H1 (cell line): ENCODE data around the gene HSF4. TPM values are rescaled to one million over a fixed set of nuclear protein-coding genes. Genes with fewer than 3 reads are reported as not detected.

ENCODE experiments used
- CTCF ChIA-PET: fragments of 300-600 bp; sonication (Branson Sonifier 250); formaldehyde crosslinking; loops from one replicate; lab custom pipeline; 2021; ENCODE audit not compliant: partially characterized antibody; lab: Charles Lee
- POLR2A ChIA-PET: fragments of 300-600 bp; sonication (Branson Sonifier 250); formaldehyde crosslinking; loops from one replicate; lab custom pipeline; 2021; ENCODE audit warnings: inconsistent platforms; ENCODE audit not compliant: partially characterized antibody; lab: Charles Lee
- DNase-seq, 2 experiments: peaks; one replicate each; pipeline versions ENCODE4 v3.0.0 to v3.0.0-alpha.2; 2010 to 2022; ENCODE audit warnings: low spot score in 2 of 2, low read depth in 1 of 2, mixed read lengths in 1 of 2
- FAIRE-seq: peaks from 2 replicates; lab custom pipeline; 2011; peaks lifted over from hg19 to GRCh38; lab: Jason Lieb, UNC
- H2AFZ ChIP-seq: 2 replicates; pipeline ENCODE4 v1.8.1; 2012; ENCODE audit warnings: low read length, inconsistent platforms
- H2AK5ac ChIP-seq: 2 replicates; pipeline ENCODE4 v1.6.1; 2013; ENCODE audit warnings: low read depth, low read length
- H2BK120ac ChIP-seq: replicated peaks from 2 replicates; pipeline ENCODE3; 2013; ENCODE audit warnings: low read depth, low read length, inconsistent platforms
- H2BK12ac ChIP-seq: 2 replicates; pipeline ENCODE4 v1.6.1; 2013; ENCODE audit warnings: low read depth, low read length
- H2BK15ac ChIP-seq: 2 replicates; pipeline ENCODE4 v1.6.1; 2013; ENCODE audit warnings: low read length
- H2BK20ac ChIP-seq: 2 replicates; pipeline ENCODE4 v1.6.1; 2013; ENCODE audit warnings: low read length
- H2BK5ac ChIP-seq: 2 replicates; pipeline ENCODE4 v1.6.1; 2013; ENCODE audit warnings: low read depth, low read length
- H3K14ac ChIP-seq: 2 replicates; pipeline ENCODE4 v1.6.1; 2013; ENCODE audit warnings: inconsistent platforms; ENCODE audit not compliant: insufficient read length
- H3K18ac ChIP-seq: 2 replicates; pipeline ENCODE4 v1.6.1; 2013; ENCODE audit warnings: low read length; ENCODE audit errors: extremely low read depth
- H3K23ac ChIP-seq: 2 replicates; pipeline ENCODE4 v1.6.1; 2013; ENCODE audit warnings: inconsistent platforms; ENCODE audit not compliant: insufficient read length
- H3K23me2 ChIP-seq: 2 replicates; pipeline ENCODE4 v1.6.1; 2013; ENCODE audit warnings: low read depth, low read length
- H3K27ac ChIP-seq: 2 replicates; pipeline ENCODE4 v1.6.1; 2011; ENCODE audit warnings: low read depth, low read length, inconsistent platforms
- H3K27me3 ChIP-seq, 4 experiments: replicated peaks in 1 of 4; 1 replicate in 1 of 4; 2 replicates in 3 of 4; pipeline versions ENCODE4 v1.6.1 to v1.8.1; 2011 to 2013; ENCODE audit warnings: low read length in 3 of 4, mild to moderate bottlenecking in 3 of 4, inconsistent platforms in 2 of 4, mixed read lengths in 2 of 4, moderate library complexity in 1 of 4; ENCODE audit not compliant: control insufficient read depth in 3 of 4, insufficient read depth in 3 of 4; ENCODE audit errors: extremely low read depth in 1 of 4
- H3K36me3 ChIP-seq, 4 experiments: 2 replicates each; pipeline versions ENCODE4 v1.6.1 to v1.8.1; 2011 to 2013; ENCODE audit warnings: mild to moderate bottlenecking in 4 of 4, low read length in 3 of 4, moderate library complexity in 2 of 4, control low read depth in 1 of 4, inconsistent platforms in 1 of 4; ENCODE audit not compliant: insufficient read depth in 4 of 4, control insufficient read depth in 2 of 4
- H3K4ac ChIP-seq: replicated peaks from 2 replicates; pipeline ENCODE3; 2013; ENCODE audit warnings: low read length, low read depth, mixed read lengths, inconsistent platforms; ENCODE audit not compliant: insufficient read length
- H3K4me1 ChIP-seq, 4 experiments: replicated peaks in 1 of 4; 1 replicate in 1 of 4; 2 replicates in 3 of 4; pipeline versions ENCODE4 v1.6.1 to v1.8.1; 2011 to 2013; ENCODE audit warnings: low read length in 3 of 4, inconsistent platforms in 2 of 4, mixed read lengths in 1 of 4; ENCODE audit not compliant: insufficient read depth in 4 of 4, control insufficient read depth in 3 of 4
- H3K4me2 ChIP-seq, 2 experiments: 2 replicates each; pipeline versions ENCODE4 v1.6.1 to v1.8.1; 2011 to 2013; ENCODE audit warnings: low read depth in 2 of 2, low read length in 2 of 2, control low read depth in 1 of 2, inconsistent platforms in 1 of 2, mild to moderate bottlenecking in 1 of 2; ENCODE audit not compliant: insufficient read depth in 1 of 2
- H3K4me3 ChIP-seq, 4 experiments: fragments of 200-600, 300-600 bp in 1 of 4; sonication (generic), shearing (Covaris generic), sonication (Bioruptor Twin) in 1 of 4; 2 replicates each; pipeline versions ENCODE4 v1.5.1 to v1.8.1; 2011 to 2016; ENCODE audit warnings: low read length in 4 of 4, low read depth in 3 of 4, control low read depth in 2 of 4, inconsistent platforms in 2 of 4, mild to moderate bottlenecking in 2 of 4, mixed read lengths in 1 of 4, moderate library complexity in 1 of 4; ENCODE audit not compliant: insufficient read depth in 2 of 4; ENCODE audit errors: extremely low read depth in 1 of 4
- H3K56ac ChIP-seq: replicated peaks from 2 replicates; pipeline ENCODE3; 2013; ENCODE audit warnings: low read depth, mild to moderate bottlenecking, mixed read lengths, low read length, inconsistent platforms; ENCODE audit not compliant: insufficient read length
- H3K79me1 ChIP-seq: 2 replicates; pipeline ENCODE4 v1.6.1; 2013; ENCODE audit warnings: low read depth, low read length, control low read depth
- H3K79me2 ChIP-seq, 2 experiments: 2 replicates each; pipeline versions ENCODE4 v1.6.1 to v1.8.1; 2012 to 2013; ENCODE audit warnings: low read length in 2 of 2, mild to moderate bottlenecking in 2 of 2, inconsistent platforms in 1 of 2; ENCODE audit not compliant: insufficient read depth in 2 of 2, control insufficient read depth in 1 of 2
- H3K9ac ChIP-seq, 4 experiments: replicated peaks in 1 of 4; 1 replicate in 1 of 4; 2 replicates in 3 of 4; pipeline versions ENCODE4 v1.6.1 to v1.8.1; 2011 to 2013; ENCODE audit warnings: low read depth in 3 of 4, low read length in 3 of 4, control low read depth in 2 of 4, mild to moderate bottlenecking in 2 of 4, moderate library complexity in 2 of 4, inconsistent platforms in 1 of 4; ENCODE audit errors: extremely low read depth in 1 of 4
- H3K9me3 ChIP-seq, 2 experiments: 2 replicates each; pipeline versions ENCODE4 v1.6.1 to v1.8.1; 2012 to 2013; ENCODE audit warnings: mild to moderate bottlenecking in 2 of 2, moderate library complexity in 2 of 2, control low read depth in 1 of 2, inconsistent platforms in 1 of 2, low read depth in 1 of 2, low read length in 1 of 2, mixed read lengths in 1 of 2; ENCODE audit not compliant: insufficient read depth in 2 of 2
- H4K20me1 ChIP-seq, 2 experiments: replicated peaks in 1 of 2; 2 replicates each; pipeline versions ENCODE3 to v1.8.1; 2011 to 2013; ENCODE audit warnings: inconsistent platforms in 2 of 2, low read length in 2 of 2, mild to moderate bottlenecking in 1 of 2; ENCODE audit not compliant: insufficient read depth in 2 of 2, control insufficient read depth in 1 of 2
- H4K5ac ChIP-seq: 2 replicates; pipeline ENCODE4 v1.6.1; 2013; ENCODE audit warnings: low read length, low read depth, mixed read lengths, inconsistent platforms; ENCODE audit not compliant: insufficient read length
- H4K8ac ChIP-seq: 2 replicates; pipeline ENCODE4 v1.8.0; 2013; ENCODE audit warnings: mild to moderate bottlenecking, moderate library complexity, low read length, inconsistent platforms; ENCODE audit not compliant: insufficient read depth; ENCODE audit errors: extremely low read depth
- H4K91ac ChIP-seq: replicated peaks from 2 replicates; pipeline ENCODE3; 2013; ENCODE audit warnings: low read length, mixed read lengths, inconsistent platforms; ENCODE audit not compliant: insufficient read length
- CTCF ChIP-seq, 3 experiments: IDR thresholded peaks; 1 replicate in 2 of 3; 2 replicates in 1 of 3; pipeline versions ENCODE4 v1.5.1 to v1.6.1; 2011; ENCODE audit warnings: low read length in 3 of 3, mild to moderate bottlenecking in 3 of 3, inconsistent platforms in 2 of 3, low read depth in 1 of 3, moderate library complexity in 1 of 3; ENCODE audit not compliant: insufficient read depth in 1 of 3; ENCODE audit errors: control extremely low read depth in 1 of 3
- HDAC6 ChIP-seq: IDR thresholded peaks from one replicate; pipeline ENCODE4 v1.7.1; 2012; ENCODE audit warnings: low read depth, mild to moderate bottlenecking, inconsistent platforms, low read length, moderate library complexity
- PHF8 ChIP-seq: fragments of 200-600 bp; sonication (generic); conservative IDR thresholded peaks from 2 replicates; pipeline ENCODE4 v1.7.1; 2012; ENCODE audit warnings: low read depth, mild to moderate bottlenecking, inconsistent platforms, low read length, moderate library complexity
- SIN3A ChIP-seq, 2 experiments: IDR thresholded peaks in 1 of 2; conservative IDR thresholded peaks in 1 of 2; 2 replicates each; pipeline ENCODE4 v1.6.1; 2011 to 2012; ENCODE audit warnings: low read length in 2 of 2, improper control_type of control experiment in 1 of 2, low read depth in 1 of 2, mild to moderate bottlenecking in 1 of 2
- WGBS, 2 experiments: shearing (Covaris generic) in 1 of 2; methylation state at CpG; one replicate each; pipeline versions ENCODE4 v1.1.6 to v1.1.7; 2013 to 2015; ENCODE audit warnings: low lambda C conversion rate in 2 of 2, mixed read lengths in 2 of 2, inconsistent platforms in 1 of 2, low coverage in 1 of 2, missing lambda C conversion rate in 1 of 2; ENCODE audit not compliant: insufficient replicate concordance in 2 of 2, insufficient coverage in 1 of 2, insufficient read length in 1 of 2; ENCODE audit errors: extremely low coverage in 1 of 2, missing lambda C conversion rate in 1 of 2; 5-methylcytosine and 5-hydroxymethylcytosine counted together
- polyA plus RNA-seq, 7 experiments: library from polyadenylated mRNA; depleted of rRNA in 3 of 7; stranded (reverse) in 5 of 7; unstranded in 2 of 7; fragments of >200 nt in 5 of 7; fragments of 200-250 nt in 2 of 7; gene quantifications; 1 replicate in 5 of 7; 2 replicates in 1 of 7; 4 replicates in 1 of 7; pipeline versions ENCODE4 v1.2.1 to v1.2.3, GENCODE V29; 2011 to 2013; ENCODE audit warnings: missing spikeins in 2 of 7, mixed read lengths in 2 of 7
- total RNA-seq: library from RNA; stranded (reverse); fragmentation: NEBNext Ultra II Directional; extraction: Animal tissue kit (Norgen Biotek cat#: 25700); gene quantifications from 2 replicates; pipeline ENCODE4 v1.2.1, GENCODE V29; 2021

HSF4 gene
- total and polyA plus RNA-seq, 2 of the 8 experiments (the other 6 are each of a cell fraction or from before 2014, with no cell fraction given): 0.14 TPM; not detected in 1

- 4% methylated on average over 12 of the region's 22 CpGs; no CpG with 5 or more reads in 1 of the 2 experiments for WGBS, 2 experiments
- Histone ChIP-seq H3K14ac (no peak overlapping the region), H3K56ac (peak overlapping the region; percentile 10), H3K23me2 (peaks cover 6% of the 10 kb centered on the region; the same call in 1 of the 2 replicates), H2BK120ac (no peak overlapping the region), H3K79me2 (no peaks in the 10 kb centered on the region), H3K9me3 (no peaks in the 10 kb centered on the region), H3K36me3 (peaks cover 18 to 32% (median 30%) of the 10 kb centered on the region in 4 experiments), H4K91ac (no peak overlapping the region), H3K4me1 (peaks cover 0 to 12% (median 8%) of the 10 kb centered on the region in 4 experiments; a peak in 4 of 7 replicates), H2AFZ (peak overlapping the region; percentile 91; the same call in 1 of the 2 replicates), H3K4ac (peak overlapping the region; percentile 91), H4K20me1 (peaks cover 1 to 17% of the 10 kb centered on the region in 2 experiments), H3K18ac (peak overlapping the region; percentile 83), H2BK5ac (peak overlapping the region; percentile 35; the same call in 1 of the 2 replicates), H2BK15ac (no peak overlapping the region), H3K23ac (no peak overlapping the region), H3K9ac (peak overlapping the region in 1 of 4 experiments; percentile 43; a peak in 2 of 7 replicates), H4K8ac (peak overlapping the region; percentile 89), H2BK20ac (no peak overlapping the region), H3K27ac (no peak overlapping the region), H3K27me3 (no peaks in the 10 kb centered on the region), H3K79me1 (no peaks in the 10 kb centered on the region), H4K5ac (no peak overlapping the region), H2AK5ac (no peak overlapping the region), H2BK12ac (no peak overlapping the region), H3K4me3 (peak overlapping the region; percentile 40 to 75 (median 50)), H3K4me2 (peak overlapping the region; percentile 61 to 99)
- FAIRE-seq (no peak), DNase-seq (peak in 1 of 2 experiments; percentile 79)
- ChIA-PET CTCF (interaction anchor here (0.7 to 8.7 kb wide), 22 partner anchors 12 to 248 kb away, joined by 3 to 111 read pairs (median 4); partner anchors contain the start of genes EXOC3L1, MATCAP1, NOL3 and TMEM208), POLR2A (interaction anchor here (0.6 to 2.0 kb wide), 7 partner anchors 9 to 74 kb away, joined by 3 to 7 read pairs (median 3); partner anchors contain the start of genes EXOC3L1 and TMEM208)
- TF ChIP-seq CTCF (IDR thresholded peaks at IDR 0.05; ENCODE audit: control extremely low read depth in 1 of 3, insufficient read depth in 1 of 3, low read depth in 1 of 3, low read length in 3 of 3) (peak; percentile 44 to 80 (median 47); a peak in 3 of 4 replicates), HDAC6 (no peak), SIN3A (conservative IDR thresholded peaks at IDR 0.05 in 1 of 2, IDR thresholded peaks at IDR 0.05 in 1 of 2; ENCODE audit: low read depth in 1 of 2, low read length in 2 of 2) (peak in 1 of 2 experiments; percentile 8; a peak in 1 of 4 replicates), PHF8 (0 out of 2 replicates have a peak, but pooled peaks have one; percentile 3)
These were observed 35.3 kb downstream of the HSF4 start for GRCh38 chr16:67199808-67200198.
